ENCODE results near the gene FHL3.
"Not testable (repeated sequence)": the region's sequence is repeated elsewhere in the genome, so short reads cannot be mapped to it uniquely, and the experiment has no call there.

FHL3 gene

DNA sequence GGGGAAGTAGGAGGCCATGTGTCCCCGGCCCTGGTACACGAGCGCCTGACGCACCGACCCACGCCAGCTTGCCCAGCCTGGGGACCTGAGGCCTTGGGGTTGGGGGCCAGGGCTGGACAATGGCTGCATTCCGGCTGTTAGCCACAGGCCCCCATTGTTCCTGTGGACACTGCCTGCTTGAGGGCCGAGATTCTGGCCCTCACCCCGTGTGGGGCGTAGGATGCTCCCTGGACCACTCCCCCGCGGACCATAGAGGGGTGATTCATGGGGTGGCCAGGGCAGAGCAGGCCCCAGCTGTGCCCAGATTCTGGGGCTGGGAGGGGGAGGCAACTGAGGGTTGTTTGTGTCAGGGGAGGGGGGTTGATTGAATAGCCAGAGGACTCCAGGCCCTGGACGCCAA lies 29.6 kb upstream of the FHL3 start:
- no peak for DNase-seq (ENCODE audit: low read depth)

DNA sequence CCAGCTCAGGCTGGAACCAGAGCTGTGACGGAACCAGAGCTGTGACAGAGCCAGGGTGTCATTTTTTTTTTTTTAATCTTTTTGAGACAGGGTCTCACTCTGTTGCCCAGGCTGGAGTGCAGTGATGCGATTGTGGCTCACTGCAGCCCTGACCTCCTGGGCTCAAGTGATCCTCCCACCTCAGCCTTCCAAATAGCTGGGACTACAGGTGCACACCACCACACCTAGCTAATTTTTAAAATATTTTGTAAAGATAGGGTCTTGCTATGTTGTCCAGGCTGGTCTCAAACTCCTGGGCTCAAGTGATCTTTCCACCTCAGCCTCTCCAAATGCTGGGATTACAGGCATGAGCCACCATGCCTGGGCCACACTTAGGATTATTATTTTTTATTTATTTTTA lies 27.7 kb upstream of the FHL3 start:
- not testable (repeated sequence) for DNase-seq (ENCODE audit: low read depth)

DNA sequence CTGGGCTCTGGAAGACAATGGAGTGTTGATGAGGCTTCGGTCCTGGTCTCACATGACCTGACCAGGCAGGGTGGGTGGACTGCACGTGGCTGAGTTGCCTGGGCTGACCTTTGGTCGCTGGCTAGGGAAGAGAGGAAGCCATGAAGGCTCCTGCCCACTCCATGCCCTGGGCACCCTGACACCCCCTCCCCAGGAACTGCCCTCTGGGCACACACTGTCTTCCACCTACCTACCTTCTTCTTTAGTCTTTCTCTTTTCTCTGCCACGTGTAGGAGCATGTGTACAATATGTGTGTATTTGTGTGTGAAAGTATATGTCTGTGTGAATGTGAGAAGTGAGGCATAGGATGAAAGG lies 26.2 kb upstream of the FHL3 start:
- no peak for DNase-seq (ENCODE audit: low read depth)

DNA sequence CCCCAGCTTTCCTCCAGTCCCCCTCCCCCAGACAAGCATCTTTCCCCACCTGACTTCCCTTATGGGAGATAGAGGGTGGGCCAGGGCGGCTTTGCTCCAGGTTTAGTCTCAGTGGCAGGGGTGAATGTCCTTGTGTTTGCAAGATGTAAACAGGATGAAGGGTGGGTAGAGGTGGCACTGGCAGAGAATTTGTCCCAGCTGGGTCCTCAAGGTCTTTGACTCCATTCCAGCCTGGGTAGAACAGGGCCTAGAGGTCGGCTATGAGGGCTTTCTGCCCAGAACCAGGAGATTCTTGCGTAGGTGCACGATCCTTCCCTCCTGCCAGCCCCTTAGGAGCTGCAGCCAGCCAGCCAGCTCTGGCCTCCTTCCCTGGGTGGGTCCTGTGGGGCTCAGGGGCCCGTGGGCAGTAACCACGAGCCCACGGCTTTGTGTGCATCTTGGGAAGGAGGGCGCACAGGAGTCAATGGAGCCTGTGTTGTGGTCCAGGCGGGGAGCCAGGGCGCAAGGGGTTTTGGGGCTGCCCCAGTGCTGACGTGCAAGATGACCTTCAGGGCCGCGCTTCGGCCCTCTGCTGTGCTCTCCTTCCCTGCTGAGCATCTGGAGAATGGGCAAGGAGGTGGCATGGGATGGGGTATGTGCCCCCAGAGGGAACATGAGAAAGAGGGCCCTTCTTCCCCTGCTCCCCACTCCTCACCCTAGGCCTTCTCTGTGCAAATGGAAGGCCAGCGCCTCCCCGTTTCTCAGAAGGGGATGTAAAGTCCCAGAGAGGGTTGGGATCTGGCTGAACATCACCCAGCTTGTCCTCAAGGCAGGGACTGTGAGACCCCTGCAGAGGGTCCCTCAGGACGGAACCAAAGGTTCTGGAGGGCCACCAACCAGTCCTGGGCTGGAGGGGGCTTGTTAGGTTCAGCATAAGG lies 25.5 kb upstream of the FHL3 start:
- DNase-seq (ENCODE audit: low read depth) = no peak

DNA sequence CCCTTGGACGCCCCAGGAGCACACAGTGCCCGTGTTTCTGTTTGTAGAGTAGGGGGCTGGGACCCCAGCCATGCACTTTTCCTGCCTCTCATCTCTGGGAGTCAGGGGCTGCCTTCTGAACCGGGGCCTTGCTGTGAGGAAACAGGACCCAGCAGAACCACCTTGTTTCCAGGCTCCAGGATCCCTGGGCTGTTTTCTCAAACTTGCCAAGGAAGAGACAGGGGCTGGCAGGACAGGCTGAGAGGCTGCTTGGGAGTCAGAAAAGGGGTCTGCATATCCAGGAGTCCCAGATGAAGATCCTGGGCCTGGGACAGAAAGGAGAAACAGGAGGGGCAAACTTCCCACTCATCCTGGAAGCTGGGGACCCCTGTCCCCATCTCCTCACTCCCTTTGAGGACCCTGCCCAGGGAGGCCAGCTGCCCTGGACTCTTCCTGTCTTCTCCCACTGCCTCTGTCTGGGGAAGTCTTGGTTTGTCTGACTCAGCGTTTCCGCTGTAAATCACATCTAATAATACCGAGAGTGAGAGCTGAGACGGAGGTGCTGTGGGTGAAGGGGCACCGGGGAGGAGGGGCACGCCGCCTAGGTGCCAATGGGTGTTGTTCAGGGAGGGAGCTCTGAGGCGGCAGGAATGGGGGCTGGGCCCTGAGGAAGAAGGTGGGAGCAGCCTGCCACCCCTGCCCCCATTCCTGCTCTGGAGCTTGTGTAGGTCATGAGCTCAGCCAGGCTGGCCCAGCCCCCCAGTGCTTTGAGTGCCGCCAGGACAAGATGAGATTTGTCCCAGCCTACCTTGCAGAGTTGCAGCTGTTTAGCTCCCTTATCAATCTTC lies 24.6 kb upstream of the FHL3 start:
- no peak for DNase-seq (ENCODE audit: low read depth)

DNA sequence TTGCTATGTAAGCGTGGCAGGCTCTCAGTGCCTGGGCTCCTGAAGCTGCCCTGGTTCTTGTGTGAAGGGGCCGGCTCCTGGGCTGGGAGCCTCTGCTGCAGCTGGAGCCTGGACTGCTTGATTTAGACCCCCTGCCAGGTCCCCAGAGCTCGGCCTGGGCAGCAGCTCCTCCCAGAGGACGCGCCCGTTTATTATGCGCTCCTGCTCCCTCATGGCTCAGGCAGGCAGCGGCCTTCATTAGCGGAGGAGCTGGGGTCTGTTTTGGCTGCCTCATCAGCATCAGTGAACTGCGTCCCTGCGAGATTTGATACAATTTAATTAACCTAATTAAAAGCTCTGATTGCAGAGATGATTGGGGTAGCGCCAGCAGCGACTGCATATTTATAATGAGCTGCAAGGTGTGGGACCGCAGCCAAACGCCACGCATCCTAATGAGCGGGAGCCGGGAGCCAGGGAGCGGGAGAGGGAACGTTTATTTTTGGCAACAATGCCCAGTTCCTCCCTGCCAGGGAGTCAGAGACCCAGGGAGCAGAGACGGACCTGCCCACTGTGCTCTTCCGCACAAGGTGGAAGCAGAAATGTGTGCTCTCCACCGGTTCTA lies 23.9 kb upstream of the FHL3 start:
- DNase-seq (ENCODE audit: low read depth) = no peak

DNA sequence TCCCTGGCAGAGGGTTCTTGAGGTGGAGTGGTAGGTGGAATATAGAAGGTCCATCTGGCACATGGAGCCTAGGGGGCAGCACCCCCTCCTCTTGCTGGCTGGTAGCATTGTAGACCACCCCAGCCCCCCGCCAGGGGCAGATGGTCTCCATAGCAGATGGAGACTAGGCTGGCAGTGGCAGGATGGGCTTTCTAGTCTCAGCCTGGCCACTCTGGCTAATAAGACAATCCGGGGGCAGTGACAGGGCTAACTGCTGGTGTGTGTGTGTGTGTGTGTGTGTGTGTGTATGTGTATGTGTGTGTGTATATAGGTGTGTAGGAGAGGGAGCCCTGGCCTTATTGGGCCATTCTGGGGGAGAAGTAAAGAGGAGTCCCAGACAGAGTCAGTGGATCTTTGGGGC lies 23.4 kb upstream of the FHL3 start:
- DNase-seq (ENCODE audit: low read depth) = no peak

DNA sequence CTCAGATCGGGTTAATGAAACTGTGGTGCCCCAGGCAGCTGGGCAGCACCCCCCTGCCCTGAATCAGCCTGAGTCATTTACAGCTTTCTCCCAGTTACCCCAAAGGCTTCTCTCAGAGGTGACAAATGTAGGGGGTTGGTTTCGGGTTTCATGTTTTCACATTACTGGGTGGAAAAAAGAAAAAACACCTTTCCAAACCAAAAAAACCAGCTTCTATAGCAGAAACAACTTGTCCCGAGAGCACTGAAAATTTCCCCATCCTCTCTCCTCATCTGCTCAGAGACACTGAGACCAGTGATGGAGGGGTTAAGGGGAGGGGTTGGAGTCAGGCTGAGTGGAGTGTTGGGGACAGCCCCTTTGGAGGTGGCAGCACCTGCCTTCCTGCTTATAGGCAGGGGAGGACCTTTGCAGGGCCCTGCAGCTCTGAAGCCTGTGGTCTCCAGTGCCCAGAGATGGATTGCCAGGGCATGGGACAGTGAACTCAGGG lies 22.8 kb upstream of the FHL3 start:
- DNase-seq (ENCODE audit: low read depth) = no peak

DNA sequence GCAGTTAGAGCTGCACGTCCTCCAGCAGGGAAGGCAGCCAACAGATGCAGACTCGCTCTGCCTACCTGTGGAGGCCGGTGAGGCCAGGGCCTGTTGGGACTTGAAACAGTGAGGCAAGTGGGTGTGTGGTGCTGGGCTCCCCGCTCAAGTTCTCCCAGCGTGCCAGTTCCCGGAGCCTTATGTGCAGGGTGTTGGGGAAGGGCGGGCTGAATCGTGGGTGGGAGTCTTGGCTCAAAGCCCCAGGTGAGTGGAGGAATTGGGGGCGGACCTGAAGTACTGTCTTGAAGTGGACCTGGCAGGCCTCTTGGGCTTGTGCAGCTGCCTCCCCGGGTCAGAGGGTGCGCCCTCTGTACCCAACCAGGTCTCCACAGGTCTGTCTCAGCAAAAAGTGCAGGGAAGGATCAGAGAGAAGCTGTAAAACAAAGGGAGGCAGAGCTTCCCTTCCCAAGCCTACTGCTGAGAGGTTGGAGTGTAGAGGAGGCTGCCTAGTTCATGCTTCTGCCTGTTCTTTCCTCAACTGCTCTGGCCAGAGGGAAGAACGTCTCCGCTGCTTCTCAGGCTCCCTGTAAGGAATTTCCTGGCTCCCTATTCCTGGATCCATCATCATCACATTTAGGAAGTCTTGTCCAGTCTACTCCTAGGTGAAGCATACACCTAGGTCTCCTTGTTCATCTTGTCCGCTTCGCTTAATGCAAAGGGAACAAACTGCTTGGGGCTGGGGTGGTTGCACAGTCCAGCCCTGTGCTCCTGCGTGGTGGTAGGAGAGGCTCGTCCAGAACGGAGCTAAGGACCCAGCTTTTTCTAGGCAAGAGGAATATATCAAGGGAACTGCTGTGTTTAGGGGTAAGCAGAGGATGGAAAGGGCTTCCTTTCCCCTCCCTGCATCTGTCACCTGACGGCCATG lies 22.1 kb upstream of the FHL3 start:
- no peak for DNase-seq (ENCODE audit: low read depth)

DNA sequence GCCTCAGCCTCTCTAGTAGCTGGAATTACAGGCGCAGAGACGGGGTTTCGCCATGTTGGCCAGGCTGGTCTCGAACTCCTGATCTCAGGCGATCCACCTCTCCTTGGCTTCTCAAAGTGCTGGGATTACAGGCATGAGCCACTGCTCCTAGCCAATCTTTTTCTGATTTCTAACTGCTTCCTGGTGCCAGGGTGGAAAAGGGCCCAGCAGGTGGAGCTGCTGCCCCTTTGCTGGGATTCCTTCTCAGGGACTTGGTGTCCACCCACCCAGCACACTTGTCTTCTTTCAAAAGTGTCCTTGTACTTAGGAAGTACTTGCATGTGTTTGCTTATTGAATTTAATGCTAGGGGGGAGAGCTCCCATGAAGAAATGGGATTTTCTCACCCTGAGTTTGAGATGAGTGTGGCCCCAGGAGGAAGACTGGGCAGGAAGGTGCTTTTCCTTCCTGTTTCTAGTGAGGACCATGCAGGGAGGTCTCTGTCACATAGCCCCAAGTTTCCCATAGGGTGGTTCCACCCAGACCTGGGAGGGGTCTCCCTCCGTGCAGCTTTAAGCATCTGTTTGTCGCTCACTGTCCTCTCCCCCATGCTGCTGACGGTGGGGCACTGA lies 21.4 kb upstream of the FHL3 start:
- DNase-seq (ENCODE audit: low read depth) = no peak

DNA sequence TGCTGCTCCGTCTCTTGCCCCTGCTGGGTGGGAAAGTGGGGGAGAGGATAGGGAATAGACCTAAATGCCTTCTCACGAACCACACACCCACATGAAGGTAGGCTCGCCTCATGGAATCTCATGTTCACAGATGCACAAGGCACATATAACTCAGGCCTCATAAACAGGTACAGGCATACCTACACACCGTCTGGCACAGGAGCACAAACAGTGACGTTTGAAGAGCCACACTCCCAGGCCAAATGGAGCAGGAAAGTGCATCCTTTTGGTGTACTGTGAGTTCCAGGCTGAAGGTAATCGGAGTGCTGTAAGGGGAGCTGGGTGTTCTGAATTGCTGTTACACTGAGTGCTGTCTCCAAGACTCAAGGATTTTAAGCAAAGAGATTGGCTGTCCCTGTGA lies 20.4 kb upstream of the FHL3 start:
- no peak for DNase-seq (ENCODE audit: low read depth)

DNA sequence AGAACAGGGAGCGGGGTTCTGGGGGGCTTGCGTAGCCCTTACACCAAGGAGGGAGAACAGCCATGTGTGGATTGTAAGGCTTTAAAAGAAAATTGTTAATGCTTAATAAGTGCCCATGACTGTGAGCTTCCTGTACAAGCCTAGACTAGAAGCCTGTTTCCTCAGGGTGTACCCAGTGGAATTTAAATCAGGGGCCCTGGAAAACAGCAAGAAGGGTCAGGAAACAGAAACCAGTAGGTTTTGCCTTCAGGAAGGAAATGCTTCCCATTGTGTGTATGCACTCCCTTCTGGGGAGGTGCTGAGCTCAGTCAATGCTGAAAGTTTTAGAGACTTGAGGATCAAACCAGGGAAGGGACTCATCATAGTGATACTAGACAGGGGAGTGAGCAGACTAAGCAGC lies 19.9 kb upstream of the FHL3 start:
- no peak for DNase-seq (ENCODE audit: low read depth)

DNA sequence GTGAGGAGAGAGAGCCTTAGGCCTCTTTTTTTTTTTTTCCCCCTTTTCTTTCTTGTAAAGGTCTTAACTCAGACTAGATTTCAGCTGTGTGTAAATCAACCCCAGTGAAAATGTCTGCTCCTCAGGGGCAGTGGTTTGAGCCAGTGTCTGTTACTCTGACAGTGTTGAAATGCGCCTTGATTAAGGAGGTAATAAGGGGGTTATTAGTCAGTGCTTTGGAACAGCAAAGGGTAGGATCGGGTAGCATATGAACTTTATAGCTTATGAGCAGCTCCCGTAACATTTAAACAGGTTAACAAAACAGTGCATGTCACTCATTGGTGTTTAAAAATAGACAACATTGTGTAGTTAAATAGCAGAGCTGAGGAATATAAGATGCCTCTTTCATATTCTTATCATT lies 17.5 kb upstream of the FHL3 start:
- no peak for DNase-seq (ENCODE audit: low read depth)

DNA sequence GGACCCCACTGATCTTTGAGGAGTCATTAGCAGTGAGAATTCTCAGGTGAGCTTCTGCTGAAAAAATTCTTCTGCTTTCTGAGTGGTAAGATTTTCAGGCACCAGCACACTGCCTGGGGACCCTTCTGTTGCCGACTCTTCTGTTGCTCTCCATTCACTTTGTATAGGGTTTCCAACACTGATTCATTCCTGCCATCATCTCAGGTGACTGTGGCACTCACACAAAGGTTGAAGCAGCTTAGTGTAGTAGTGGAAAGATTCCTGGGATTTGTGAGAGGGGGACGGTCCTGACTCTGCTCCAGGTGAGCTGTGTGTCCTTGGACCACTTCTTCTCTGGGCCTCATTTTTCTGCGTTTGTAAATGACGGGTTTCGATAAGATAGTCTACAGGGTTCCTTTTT lies 16.7 kb upstream of the FHL3 start:
- no peak for DNase-seq (ENCODE audit: low read depth)

DNA sequence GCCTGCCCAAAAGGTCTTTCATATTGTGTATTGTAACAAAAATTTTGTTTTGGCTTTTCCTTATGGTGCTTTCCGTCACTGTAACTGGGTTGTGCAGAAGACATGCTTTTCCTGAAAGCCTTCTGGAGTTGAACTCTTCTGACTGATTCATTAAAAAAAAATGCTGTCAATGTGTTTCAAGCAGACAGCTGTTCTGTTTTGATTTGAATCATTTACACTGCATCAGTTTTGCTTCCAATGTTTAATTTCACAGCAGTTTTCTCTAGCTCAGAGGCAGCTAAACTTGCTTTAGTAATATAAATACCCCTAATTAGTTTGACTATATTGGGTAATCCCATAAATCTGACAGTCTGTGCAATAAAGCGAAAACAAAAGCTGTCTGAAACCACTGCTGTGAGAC lies 15.1 kb upstream of the FHL3 start:
- no peak for DNase-seq (ENCODE audit: low read depth)

DNA sequence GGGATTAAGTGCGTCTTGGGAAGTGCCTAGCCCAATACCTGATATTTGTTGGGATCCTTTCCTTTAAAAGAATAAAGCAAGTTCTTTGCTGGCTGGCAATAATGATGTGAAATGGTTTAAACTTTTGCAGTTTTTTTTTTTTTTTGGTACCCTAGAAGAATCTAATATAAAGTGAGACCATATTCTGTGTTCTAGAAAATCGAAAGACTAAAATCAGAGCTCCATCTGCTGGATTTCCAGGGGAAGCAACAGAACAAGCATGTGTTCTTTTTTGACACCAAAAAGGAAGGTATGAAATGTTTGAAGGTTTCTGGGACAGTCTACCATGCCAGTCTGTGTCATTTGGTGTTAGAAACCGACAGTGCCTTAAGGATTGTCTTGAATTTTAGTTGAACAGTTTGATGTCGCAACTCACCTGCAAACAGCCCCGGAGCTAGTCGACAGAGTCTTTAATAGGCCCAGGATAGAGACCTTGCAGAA lies 13.6 kb upstream of the FHL3 start:
- no peak for DNase-seq (ENCODE audit: low read depth)

DNA sequence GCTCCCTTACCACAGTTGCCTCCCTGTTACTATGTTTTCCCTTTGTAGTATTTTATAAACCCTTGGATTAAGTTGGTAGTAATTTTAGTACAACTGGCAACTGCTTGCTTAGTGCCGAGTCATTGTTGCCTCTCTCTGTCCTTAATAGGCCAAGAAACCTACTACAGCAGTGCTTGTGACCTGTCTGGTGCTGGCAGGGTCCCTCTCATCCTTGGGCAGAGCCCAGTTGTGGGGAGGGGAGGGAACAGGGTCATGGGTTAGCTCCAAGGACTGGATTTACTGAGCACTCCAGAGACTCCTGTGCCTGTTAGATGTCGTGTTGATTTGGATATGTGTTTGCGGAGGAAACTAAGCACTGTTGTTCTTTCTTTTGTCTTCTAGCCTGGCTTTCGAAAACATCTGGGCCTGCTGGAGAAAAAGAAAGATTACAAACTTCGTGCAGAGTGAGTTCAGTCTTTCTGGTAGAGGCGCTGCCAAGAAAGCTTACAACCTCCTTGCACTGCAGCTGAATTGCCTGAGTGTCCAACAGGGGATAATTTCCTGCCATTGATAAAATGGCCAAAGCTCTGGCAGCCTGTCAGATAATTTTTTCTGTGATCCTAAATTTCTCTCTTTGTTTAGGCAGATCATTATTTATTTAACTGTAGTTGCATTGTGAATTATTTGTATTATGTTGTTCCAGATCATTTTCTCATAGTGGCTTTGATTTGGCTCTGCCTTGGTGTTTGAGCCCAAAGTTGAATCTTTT lies 10.8 kb upstream of the FHL3 start:
- no peak for DNase-seq (ENCODE audit: low read depth)

DNA sequence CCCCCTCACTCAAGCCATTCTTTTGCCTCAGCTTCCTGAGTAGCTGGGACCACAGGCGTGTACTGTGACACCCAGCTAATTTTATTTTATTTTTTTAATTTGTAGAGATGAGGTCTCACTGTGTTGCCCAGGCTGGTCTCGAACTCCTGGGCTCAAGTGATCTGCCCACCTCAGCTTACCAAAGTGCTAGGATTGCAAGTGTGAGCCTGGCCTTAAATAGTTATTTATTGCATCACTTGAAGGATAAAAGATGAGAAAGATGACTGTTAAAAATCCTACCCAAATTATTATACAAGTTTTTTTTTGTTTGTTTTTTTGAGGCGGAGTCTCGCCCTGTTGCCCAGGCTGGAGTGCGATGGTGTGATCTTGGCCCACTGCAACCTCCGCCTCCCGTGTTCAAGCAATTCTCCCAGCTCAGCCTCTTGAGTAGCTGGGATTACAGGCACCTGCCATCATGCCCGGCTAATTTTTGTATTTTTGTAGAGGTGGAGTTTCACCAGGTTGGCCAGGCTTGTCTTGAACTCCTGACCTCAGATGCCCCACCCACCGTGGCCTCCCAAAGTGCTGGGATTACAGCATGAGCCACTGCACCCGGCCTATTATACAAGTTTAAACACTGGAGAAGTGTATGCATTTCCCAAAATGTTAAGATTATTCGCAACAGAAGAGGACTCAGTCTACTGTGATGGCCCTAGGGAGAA lies 9.6 kb upstream of the FHL3 start:
- DNase-seq (ENCODE audit: low read depth) = no peak

DNA sequence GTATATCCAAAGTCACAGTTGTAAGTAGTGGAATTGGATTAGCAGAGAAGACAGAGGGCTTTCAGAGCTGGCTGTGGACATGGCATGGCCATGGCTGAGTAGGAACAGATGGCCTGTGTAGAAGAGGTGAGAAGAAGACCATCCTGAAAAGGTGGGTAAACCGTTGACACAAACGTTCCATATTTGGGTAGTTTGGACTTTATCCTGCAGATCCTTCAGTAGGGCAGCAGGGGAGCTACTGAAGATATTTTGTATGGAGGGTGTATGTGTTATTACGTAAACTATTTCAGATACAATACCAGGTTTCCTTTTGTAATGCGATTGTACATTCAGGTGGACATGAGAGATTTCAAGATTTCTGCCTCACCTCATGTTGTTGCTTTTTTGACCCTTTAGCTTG lies 8.9 kb upstream of the FHL3 start:
- DNase-seq (ENCODE audit: low read depth) = no peak

DNA sequence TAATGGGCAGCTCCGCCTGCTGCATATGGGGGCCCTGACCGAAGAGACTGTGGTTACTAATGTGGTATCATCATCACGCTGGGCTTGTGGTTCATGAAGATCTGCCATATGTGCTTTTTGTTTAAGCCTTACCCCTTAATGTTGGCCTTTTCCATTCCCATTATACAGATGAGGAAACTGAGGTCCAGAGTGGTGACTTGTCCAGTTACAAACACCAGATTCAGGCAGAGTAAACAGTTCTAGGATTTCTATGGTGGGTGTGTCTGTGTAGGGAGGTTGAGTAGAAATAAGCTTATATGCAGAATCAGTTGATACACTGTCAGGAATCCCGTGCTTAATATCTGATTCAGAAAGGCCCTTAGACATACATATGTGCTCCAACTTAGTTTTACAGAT lies 7.9 kb upstream of the FHL3 start:
- no peak for DNase-seq (ENCODE audit: low read depth)

Measured in stimulated activated CD8-positive, alpha-beta memory T cell treated with anti-CD3 and anti-CD28 coated beads, Interleukin-15, amount 100 ng/mL, for 24 hours (primary cell).